ENCODE data around the gene RALGPS2.

GRCh38 chr1:178751046-178751445, 26.0 kb downstream of the RALGPS2 start:
- TF ChIP-seq, protein P1, sequence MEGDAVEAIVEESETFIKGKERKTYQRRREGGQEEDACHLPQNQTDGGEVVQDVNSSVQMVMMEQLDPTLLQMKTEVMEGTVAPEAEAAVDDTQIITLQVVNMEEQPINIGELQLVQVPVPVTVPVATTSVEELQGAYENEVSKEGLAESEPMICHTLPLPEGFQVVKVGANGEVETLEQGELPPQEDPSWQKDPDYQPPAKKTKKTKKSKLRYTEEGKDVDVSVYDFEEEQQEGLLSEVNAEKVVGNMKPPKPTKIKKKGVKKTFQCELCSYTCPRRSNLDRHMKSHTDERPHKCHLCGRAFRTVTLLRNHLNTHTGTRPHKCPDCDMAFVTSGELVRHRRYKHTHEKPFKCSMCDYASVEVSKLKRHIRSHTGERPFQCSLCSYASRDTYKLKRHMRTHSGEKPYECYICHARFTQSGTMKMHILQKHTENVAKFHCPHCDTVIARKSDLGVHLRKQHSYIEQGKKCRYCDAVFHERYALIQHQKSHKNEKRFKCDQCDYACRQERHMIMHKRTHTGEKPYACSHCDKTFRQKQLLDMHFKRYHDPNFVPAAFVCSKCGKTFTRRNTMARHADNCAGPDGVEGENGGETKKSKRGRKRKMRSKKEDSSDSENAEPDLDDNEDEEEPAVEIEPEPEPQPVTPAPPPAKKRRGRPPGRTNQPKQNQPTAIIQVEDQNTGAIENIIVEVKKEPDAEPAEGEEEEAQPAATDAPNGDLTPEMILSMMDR (IDR thresholded peaks at IDR 0.05), result no peak
- TF ChIP-seq POLR2A (IDR thresholded peaks at IDR 0.05), result no peak
